Measurements from ENCODE around the gene KLHL21.
A peak's percentile ranks its signal among the peaks of the same experiment; 100 is the strongest.

DNA sequence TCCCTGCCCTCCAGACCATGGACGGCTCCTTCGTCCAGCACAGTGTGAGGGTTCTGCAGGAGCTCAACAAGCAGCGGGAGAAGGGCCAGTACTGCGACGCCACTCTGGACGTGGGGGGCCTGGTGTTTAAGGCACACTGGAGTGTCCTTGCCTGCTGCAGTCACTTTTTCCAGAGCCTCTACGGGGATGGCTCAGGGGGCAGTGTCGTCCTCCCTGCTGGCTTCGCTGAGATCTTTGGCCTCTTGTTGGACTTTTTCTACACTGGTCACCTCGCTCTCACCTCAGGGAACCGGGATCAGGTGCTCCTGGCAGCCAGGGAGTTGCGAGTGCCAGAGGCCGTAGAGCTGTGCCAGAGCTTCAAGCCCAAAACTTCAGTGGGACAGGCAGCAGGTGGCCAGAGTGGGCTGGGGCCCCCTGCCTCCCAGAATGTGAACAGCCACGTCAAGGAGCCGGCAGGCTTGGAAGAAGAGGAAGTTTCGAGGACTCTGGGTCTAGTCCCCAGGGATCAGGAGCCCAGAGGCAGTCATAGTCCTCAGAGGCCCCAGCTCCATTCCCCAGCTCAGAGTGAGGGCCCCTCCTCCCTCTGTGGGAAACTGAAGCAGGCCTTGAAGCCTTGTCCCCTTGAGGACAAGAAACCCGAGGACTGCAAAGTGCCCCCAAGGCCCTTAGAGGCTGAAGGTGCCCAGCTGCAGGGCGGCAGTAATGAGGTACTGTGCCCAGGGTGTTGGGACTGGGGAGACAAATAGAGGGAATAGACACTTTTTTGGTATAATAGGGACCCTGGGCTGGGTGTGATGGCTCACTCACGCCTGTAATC is 21.9 kb downstream of the KLHL21 start:
- no peak for TF ChIP-seq EZH2 (IDR thresholded peaks at IDR 0.05)
- TF ChIP-seq POLR2AphosphoS5 (IDR thresholded peaks at IDR 0.05; ENCODE audit: borderline replicate concordance, low read depth, low read length): 0 out of 2 replicates have a peak, but pooled peaks have one; percentile 18
- no peak for TF ChIP-seq FOXP2 (optimal IDR thresholded peaks at IDR 0.05; ENCODE audit: control extremely low read depth, extremely low read length, insufficient read depth)
